Trophoblast cell (in vitro differentiated cells and primary cell): ENCODE results near the gene SEMA4B.
"Not testable (repeated sequence)": the region's sequence is repeated elsewhere in the genome, so short reads cannot be mapped to it uniquely, and the experiment has no call there.

ENCODE experiments used
- DNase-seq, 2 donors: peaks; one replicate each; pipeline ENCODE4 v3.0.0-alpha.2; 2016
- H2AFZ ChIP-seq: 2 replicates; pipeline ENCODE4 v1.6.1; 2013; ENCODE audit warnings: low read length, moderate library complexity, mild to moderate bottlenecking; ENCODE audit not compliant: insufficient read depth, poor library complexity
- H2AK5ac ChIP-seq: 2 replicates; pipeline ENCODE4 v1.6.1; 2013; ENCODE audit warnings: mild to moderate bottlenecking, low read length
- H2BK120ac ChIP-seq: 2 replicates; pipeline ENCODE4 v1.6.1; 2013; ENCODE audit warnings: low read length, mild to moderate bottlenecking, moderate library complexity; ENCODE audit not compliant: insufficient read depth, poor library complexity
- H2BK12ac ChIP-seq: 2 replicates; pipeline ENCODE4 v1.6.1; 2013; ENCODE audit warnings: mild to moderate bottlenecking, low read length, moderate library complexity
- H2BK5ac ChIP-seq: 2 replicates; pipeline ENCODE4 v1.6.1; 2013; ENCODE audit warnings: low read length, low read depth, moderate library complexity, mild to moderate bottlenecking; ENCODE audit not compliant: poor library complexity
- H3K14ac ChIP-seq: 2 replicates; pipeline ENCODE4 v1.6.1; 2013; ENCODE audit warnings: mild to moderate bottlenecking, low read length
- H3K18ac ChIP-seq: 2 replicates; pipeline ENCODE4 v1.6.1; 2013; ENCODE audit warnings: mild to moderate bottlenecking, low read length
- H3K23ac ChIP-seq: 2 replicates; pipeline ENCODE4 v1.6.1; 2013; ENCODE audit warnings: low read length
- H3K27ac ChIP-seq: 2 replicates; pipeline ENCODE4 v1.5.1; 2013; ENCODE audit warnings: low read depth, mild to moderate bottlenecking, inconsistent platforms, low read length, moderate library complexity
- H3K27me3 ChIP-seq: 2 replicates; pipeline ENCODE4 v1.6.1; 2013; ENCODE audit warnings: inconsistent platforms, mild to moderate bottlenecking, low read length, moderate library complexity; ENCODE audit not compliant: insufficient read depth
- H3K36me3 ChIP-seq, 2 experiments: 1 replicate in 1 of 2; 2 replicates in 1 of 2; pipeline ENCODE4 v1.6.1; 2013; ENCODE audit warnings: low read length in 2 of 2, mild to moderate bottlenecking in 2 of 2, moderate library complexity in 1 of 2; ENCODE audit not compliant: insufficient read depth in 2 of 2, control insufficient read depth in 1 of 2
- H3K4ac ChIP-seq: 2 replicates; pipeline ENCODE4 v1.6.1; 2013; ENCODE audit warnings: low read depth, mild to moderate bottlenecking, low read length, moderate library complexity
- H3K4me1 ChIP-seq, 2 experiments: 1 replicate in 1 of 2; 2 replicates in 1 of 2; pipeline ENCODE4 v1.6.1; 2013; ENCODE audit warnings: low read length in 2 of 2, mild to moderate bottlenecking in 2 of 2, moderate library complexity in 1 of 2; ENCODE audit not compliant: insufficient read depth in 2 of 2, control insufficient read depth in 1 of 2
- H3K4me2 ChIP-seq: 2 replicates; pipeline ENCODE4 v1.6.1; 2013; ENCODE audit warnings: inconsistent platforms, mild to moderate bottlenecking, low read length, moderate library complexity
- H3K4me3 ChIP-seq: 2 replicates; pipeline ENCODE4 v1.5.1; 2013; ENCODE audit warnings: mild to moderate bottlenecking, low read depth, low read length, inconsistent platforms
- H3K79me1 ChIP-seq: one replicate; pipeline ENCODE4 v1.6.1; 2013; ENCODE audit warnings: low read length
- H3K79me2 ChIP-seq: 2 replicates; pipeline ENCODE4 v1.6.1; 2013; ENCODE audit warnings: low read length, mild to moderate bottlenecking; ENCODE audit not compliant: control insufficient read depth, insufficient read depth, poor library complexity
- H3K9ac ChIP-seq: 2 replicates; pipeline ENCODE4 v1.6.1; 2013; ENCODE audit warnings: mild to moderate bottlenecking, low read length
- H3K9me3 ChIP-seq: 2 replicates; pipeline ENCODE4 v1.6.1; 2013; ENCODE audit warnings: low read depth, mild to moderate bottlenecking, control low read depth, inconsistent platforms, low read length; ENCODE audit not compliant: insufficient read depth
- H4K12ac ChIP-seq: 2 replicates; pipeline ENCODE4 v1.6.1; 2013; ENCODE audit warnings: low read depth, mild to moderate bottlenecking, low read length, moderate library complexity
- H4K8ac ChIP-seq: 2 replicates; pipeline ENCODE4 v1.6.1; 2013; ENCODE audit warnings: low read depth, mild to moderate bottlenecking, low read length, moderate library complexity
- H4K91ac ChIP-seq: one replicate; pipeline ENCODE4 v1.6.1; 2013; ENCODE audit warnings: low read depth, mild to moderate bottlenecking, low read length, moderate library complexity
- WGBS: extraction: QIAGEN DNeasy Blood & Tissue Kit; methylation state at CpG from one replicate; pipeline ENCODE4 v1.1.7; 2013; ENCODE audit warnings: missing lambda C conversion rate; ENCODE audit not compliant: insufficient read length, insufficient coverage; ENCODE audit errors: extremely low coverage; 5-methylcytosine and 5-hydroxymethylcytosine counted together

SEMA4B gene

DNA sequence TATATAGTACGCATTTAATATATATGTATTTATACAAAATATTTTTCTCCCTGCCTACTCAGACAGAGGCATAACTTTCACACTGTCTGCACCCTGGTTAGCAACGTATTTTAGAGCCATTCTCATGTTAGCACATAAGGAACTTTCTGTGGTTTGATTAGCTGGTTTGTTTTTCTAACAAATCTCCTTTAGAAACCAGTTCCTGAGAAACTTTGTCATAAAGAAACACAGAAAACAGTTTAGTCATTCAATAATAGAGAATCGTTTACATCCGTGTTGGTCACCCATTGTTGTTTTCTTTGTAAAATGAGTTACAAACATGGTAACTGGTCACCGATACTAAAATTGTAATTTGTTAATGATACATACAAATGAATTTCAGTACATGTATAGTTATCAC is 58.4 kb downstream of the SEMA4B start:
- Histone ChIP-seq H2BK5ac (no peak overlapping the region), H3K79me1 (no peaks in the 10 kb centered on the region), H3K4me3 (no peak overlapping the region)

DNA sequence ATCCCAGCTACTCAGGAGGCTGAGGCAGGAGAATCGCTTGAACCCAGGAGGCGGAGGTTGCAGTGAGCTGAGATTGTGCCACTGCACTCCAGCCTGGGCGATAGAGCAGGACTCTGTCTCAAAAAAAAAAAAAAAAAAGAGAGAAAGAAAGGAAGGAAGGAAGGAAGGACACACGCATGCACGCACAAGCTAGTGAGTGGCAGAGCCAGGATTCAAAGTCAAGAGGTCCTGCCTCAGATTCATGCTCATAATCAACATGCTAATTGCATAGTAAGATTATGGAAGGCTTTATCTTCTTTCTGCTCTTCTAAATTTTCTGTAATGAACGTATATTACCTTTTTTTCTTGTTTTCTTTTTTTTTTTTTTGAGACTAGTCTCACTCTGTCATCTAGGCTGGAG is 59.6 kb downstream of the SEMA4B start:
- H3K14ac ChIP-seq, H3K9me3 ChIP-seq, H3K4me3 ChIP-seq, H2BK5ac ChIP-seq, H3K23ac ChIP-seq, H3K79me1 ChIP-seq, H2AK5ac ChIP-seq, H4K91ac ChIP-seq, H3K18ac ChIP-seq, H3K79me2 ChIP-seq, H3K9ac ChIP-seq, H3K27ac ChIP-seq, H2AFZ ChIP-seq, H3K4ac ChIP-seq, H3K4me1 ChIP-seq, H3K36me3 ChIP-seq, H3K4me2 ChIP-seq, H4K8ac ChIP-seq, H3K27me3 ChIP-seq, DNase-seq, H2BK12ac ChIP-seq, H4K12ac ChIP-seq, H2BK120ac ChIP-seq: not testable (repeated sequence)
- no CpG with 5 or more reads among the region's 6 CpGs for WGBS

More for the DNA sequence above, 58.4 kb downstream of the SEMA4B start:
- Histone ChIP-seq H2BK12ac (no peak overlapping the region), H3K36me3 (no peaks in the 10 kb centered on the region), H3K9me3 (no peaks in the 10 kb centered on the region), H3K23ac (no peak overlapping the region), H4K8ac (no peak overlapping the region), H4K12ac (no peak overlapping the region), H2AFZ (no peak overlapping the region), H3K4me2 (no peak overlapping the region), H3K18ac (no peak overlapping the region), H3K27ac (no peak overlapping the region), H2BK120ac (no peak overlapping the region), H3K14ac (no peak overlapping the region), H4K91ac (no peak overlapping the region), H3K4ac (no peak overlapping the region), H3K4me1 (peaks cover under 1 to 2% of the 10 kb centered on the region in 2 experiments), H2AK5ac (no peak overlapping the region), H3K9ac (no peak overlapping the region), H3K27me3 (no peaks in the 10 kb centered on the region), H3K79me2 (no peaks in the 10 kb centered on the region)
- no CpG with 5 or more reads among the region's 5 CpGs for WGBS
- DNase-seq, result no peak

DNA sequence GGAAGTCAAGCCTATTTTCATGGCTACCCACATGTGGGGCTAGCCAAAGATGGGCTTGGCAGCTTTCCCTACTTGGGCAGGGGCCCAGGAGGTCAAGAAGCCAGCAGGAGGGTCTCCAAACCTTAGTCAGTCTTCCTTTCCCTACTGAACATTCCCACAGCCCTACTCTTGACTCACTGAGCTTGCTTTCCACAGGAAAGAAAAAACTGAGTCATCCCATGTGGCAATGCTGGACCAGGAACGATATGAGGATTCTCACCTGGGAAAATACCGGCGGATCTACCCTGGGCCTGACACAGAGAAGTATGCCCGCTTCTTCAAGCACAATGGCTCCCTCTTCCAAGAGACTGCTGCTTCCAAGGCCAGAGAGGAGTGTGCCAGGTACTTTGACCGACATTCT is 60.7 kb downstream of the SEMA4B start:
- Histone ChIP-seq H3K14ac (no peak overlapping the region), H3K4me3 (no peak overlapping the region), H4K12ac (no peak overlapping the region), H3K4me2 (no peak overlapping the region), H3K27me3 (no peaks in the 10 kb centered on the region), H3K36me3 (no peaks in the 10 kb centered on the region), H2AK5ac (no peak overlapping the region), H4K91ac (no peak overlapping the region), H3K79me1 (peaks cover 11% of the 10 kb centered on the region), H3K9ac (no peak overlapping the region), H3K79me2 (peaks cover 11% of the 10 kb centered on the region), H3K23ac (no peak overlapping the region), H2BK120ac (no peak overlapping the region), H2BK12ac (no peak overlapping the region), H3K4me1 (peaks cover 4 to 8% of the 10 kb centered on the region in 2 experiments), H4K8ac (no peak overlapping the region), H3K27ac (no peak overlapping the region), H3K4ac (no peak overlapping the region), H2AFZ (no peak overlapping the region), H3K18ac (no peak overlapping the region), H3K9me3 (no peaks in the 10 kb centered on the region), H2BK5ac (no peak overlapping the region)
- WGBS, result no CpG with 5 or more reads among the region's 5 CpGs
- peak; percentile 52 to 59 for DNase-seq

DNA sequence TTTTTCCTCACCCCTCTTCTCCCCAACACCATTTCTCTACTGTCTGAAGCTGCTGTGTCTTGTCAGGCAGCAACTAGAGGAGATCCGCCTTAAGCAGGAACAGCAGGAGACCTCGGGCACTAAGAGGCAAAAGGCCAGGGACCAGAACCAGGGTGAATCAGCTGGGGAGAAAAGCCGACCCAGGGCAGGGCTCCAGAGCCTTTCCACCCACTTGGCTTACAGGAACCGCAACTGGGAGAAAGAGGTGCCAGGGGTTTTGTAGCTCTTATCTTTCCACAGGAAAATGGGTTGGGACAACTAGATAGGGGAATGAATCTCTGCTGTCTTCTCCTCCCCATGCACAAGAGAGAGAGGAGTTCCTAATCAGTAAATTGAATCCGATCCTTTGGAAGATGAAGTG is 61.3 kb downstream of the SEMA4B start:
- no peak overlapping the region for H4K12ac ChIP-seq
- no peak overlapping the region for H3K9ac ChIP-seq
- peaks cover 11% of the 10 kb centered on the region for H3K79me1 ChIP-seq
- H2BK5ac ChIP-seq, result no peak overlapping the region
- WGBS, result no CpG with 5 or more reads among the region's 5 CpGs
- no peak overlapping the region for H2BK120ac ChIP-seq
- no peak overlapping the region for H3K4me3 ChIP-seq
- H3K4me1 ChIP-seq, result peaks cover 7 to 12% of the 10 kb centered on the region in 2 experiments
- H3K14ac ChIP-seq, result no peak overlapping the region
- peaks cover 0 to 2% of the 10 kb centered on the region in 2 experiments for H3K36me3 ChIP-seq
- H4K91ac ChIP-seq, result no peak overlapping the region
- no peak overlapping the region for H3K4ac ChIP-seq
- H4K8ac ChIP-seq, result no peak overlapping the region
- H3K27me3 ChIP-seq, result no peaks in the 10 kb centered on the region
- H3K79me2 ChIP-seq, result peaks cover 15% of the 10 kb centered on the region
- H2AK5ac ChIP-seq, result no peak overlapping the region
- no peak overlapping the region for H3K23ac ChIP-seq
- H2AFZ ChIP-seq, result no peak overlapping the region
- H2BK12ac ChIP-seq, result no peak overlapping the region
- no peak overlapping the region for H3K4me2 ChIP-seq
- H3K27ac ChIP-seq, result no peak overlapping the region
- DNase-seq, result no peak
- H3K9me3 ChIP-seq, result no peaks in the 10 kb centered on the region
- no peak overlapping the region for H3K18ac ChIP-seq
